ENCODE results near the gene SSMEM1.

GRCh38 chr7:130216750-130217149 lies 9.1 kb downstream of the SSMEM1 start:
- TF ChIP-seq POLR2AphosphoS5 (IDR thresholded peaks at IDR 0.05; ENCODE audit: low read depth, low read length) = no peak
- no peak for TF ChIP-seq POLR2A (IDR thresholded peaks at IDR 0.05; ENCODE audit: low read depth, low read length)
